NAMALWA (cell line): ENCODE results near the gene FAM89B.

Source experiments
- DNase-seq: peaks from one replicate; pipeline ENCODE4 v3.0.0-alpha.2; 2015; ENCODE audit warnings: low spot score

The FAM89B gene

GRCh38 chr11:65573391-65574079 is 1.2 kb downstream of the FAM89B start:
- DNase-seq, result no peak

- peak; percentile 90 for DNase-seq
Observed at GRCh38 chr11:65574109-65574810, 1.9 kb downstream of the FAM89B start.

- DNase-seq, result peak; percentile 75
Observed at GRCh38 chr11:65574811-65575567, 2.7 kb downstream of the FAM89B start.

GRCh38 chr11:65575568-65576231 is 3.4 kb downstream of the FAM89B start, which contains the start of gene EHBP1L1:
Gene EHBP1L1, plus strand, starts transcription at chr11:65576053. Its CDS starts 250 bp downstream, at chr11:65576303.
- DNase-seq, result peak; percentile 79

- DNase-seq, result no peak
Observed at GRCh38 chr11:65576232-65576866, 4.0 kb downstream of the FAM89B start.

- peak; percentile 76 for DNase-seq
Observed at GRCh38 chr11:65576867-65577755, 4.8 kb downstream of the FAM89B start.

GRCh38 chr11:65577756-65578109 is 5.4 kb downstream of the FAM89B start:
- no peak for DNase-seq

- DNase-seq, result no peak
Observed at GRCh38 chr11:65578134-65578533, 5.8 kb downstream of the FAM89B start.

GRCh38 chr11:65578667-65579066 is 6.3 kb downstream of the FAM89B start:
- DNase-seq, result no peak

- no peak for DNase-seq
Observed at GRCh38 chr11:65579291-65579690, 7.0 kb downstream of the FAM89B start.

GRCh38 chr11:65580031-65580692 is 7.8 kb downstream of the FAM89B start:
- DNase-seq, result no peak

- DNase-seq, result no peak
Observed at GRCh38 chr11:65580756-65581155, 8.4 kb downstream of the FAM89B start.

- DNase-seq, result no peak
Observed at GRCh38 chr11:65581928-65582327, 9.6 kb downstream of the FAM89B start.

- DNase-seq, result no peak
Observed at GRCh38 chr11:65583589-65583988, 11.3 kb downstream of the FAM89B start.

- no peak for DNase-seq
Observed at GRCh38 chr11:65584106-65584505, 11.8 kb downstream of the FAM89B start.

- no peak for DNase-seq
Observed at GRCh38 chr11:65584723-65585171, 12.4 kb downstream of the FAM89B start.

GRCh38 chr11:65585396-65586246 is 13.3 kb downstream of the FAM89B start:
- no peak for DNase-seq

GRCh38 chr11:65586247-65586630 is 13.9 kb downstream of the FAM89B start:
- DNase-seq, result no peak

- DNase-seq, result no peak
Observed at GRCh38 chr11:65586676-65587075, 14.3 kb downstream of the FAM89B start.
